Measurements from ENCODE around the gene ZCCHC7.
"Not testable (repeated sequence)": the region's sequence is repeated elsewhere in the genome, so short reads cannot be mapped to it uniquely, and the experiment has no call there.

Gene ZCCHC7

DNA sequence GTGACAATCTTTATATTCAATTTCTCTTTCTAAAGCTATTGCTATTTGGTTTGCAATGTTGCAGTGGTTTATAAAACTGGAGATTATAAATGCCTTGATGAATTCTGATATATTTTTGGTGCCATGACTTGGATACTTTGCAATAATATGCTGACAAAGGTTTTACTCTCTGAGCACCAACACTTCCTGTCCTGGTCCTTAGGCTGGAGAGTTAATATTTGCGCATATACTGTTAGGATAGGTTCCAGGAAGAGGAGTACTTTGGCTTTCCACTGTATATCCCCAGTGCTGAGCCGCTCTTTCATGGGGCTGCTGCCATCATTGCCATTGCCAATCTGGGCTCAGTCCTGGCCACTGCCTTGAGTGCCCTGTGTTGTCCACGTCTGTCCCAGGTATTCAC is 139.6 kb downstream of the ZCCHC7 start:
- DNase-seq = no peak

DNA sequence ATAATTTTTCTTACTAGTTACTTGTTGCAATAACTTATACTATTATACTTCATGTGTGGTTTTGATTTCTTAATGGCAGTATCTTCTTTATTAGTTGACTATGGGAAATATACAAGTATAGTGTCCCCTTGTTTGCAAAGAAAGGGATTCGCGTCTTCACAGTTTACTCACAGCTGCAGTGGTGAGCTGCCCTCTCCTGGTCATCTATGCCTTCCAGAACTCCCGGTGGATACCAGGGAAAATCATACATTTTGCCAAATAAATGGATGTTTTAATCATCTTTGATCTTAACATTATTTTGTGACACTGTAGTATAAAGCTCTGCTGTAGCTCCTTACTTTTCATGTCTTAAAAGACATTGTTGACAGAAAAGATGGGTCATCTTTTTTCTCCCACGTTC is 142.0 kb downstream of the ZCCHC7 start:
- DNase-seq = peak in 1 of 2 experiments; percentile 6

DNA sequence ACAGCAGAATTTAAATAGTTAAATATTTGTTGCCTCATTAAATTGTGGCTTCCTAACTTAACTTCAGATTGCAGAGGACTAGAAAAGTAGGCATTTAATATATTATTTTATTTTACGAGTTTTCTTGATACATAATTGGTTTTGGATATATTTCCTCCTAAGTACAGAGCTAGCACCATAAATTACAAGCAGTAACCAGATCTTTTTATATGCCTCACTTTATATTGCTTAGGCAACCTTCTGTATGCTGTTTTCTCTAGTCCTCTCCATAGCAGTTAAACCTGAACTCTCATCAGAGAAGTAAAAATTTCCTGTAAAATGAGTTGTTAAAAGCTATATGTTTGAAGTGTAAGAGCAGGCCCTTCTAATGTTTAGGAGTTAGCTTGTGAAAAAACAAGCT is 144.2 kb downstream of the ZCCHC7 start:
- no peak for DNase-seq

DNA sequence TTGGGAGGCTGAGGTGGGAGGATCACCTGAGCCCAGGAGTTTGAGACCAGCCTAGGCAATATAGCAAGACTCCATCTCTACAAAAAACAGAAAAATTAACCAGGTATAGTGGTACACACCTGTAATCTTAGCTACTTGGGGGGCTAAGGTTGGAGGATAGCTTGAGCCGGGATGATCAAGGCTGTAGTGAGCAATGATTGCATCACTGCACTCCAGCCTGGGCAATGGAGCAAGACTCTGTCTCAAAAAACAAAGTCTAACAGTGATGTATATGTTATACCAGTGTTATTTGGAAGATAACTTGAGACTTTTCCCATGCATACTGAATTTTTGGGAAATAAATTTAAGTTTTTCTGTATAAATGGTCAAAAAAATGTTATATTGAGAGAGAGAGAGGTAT is 146.3 kb downstream of the ZCCHC7 start:
- DNase-seq = no peak

DNA sequence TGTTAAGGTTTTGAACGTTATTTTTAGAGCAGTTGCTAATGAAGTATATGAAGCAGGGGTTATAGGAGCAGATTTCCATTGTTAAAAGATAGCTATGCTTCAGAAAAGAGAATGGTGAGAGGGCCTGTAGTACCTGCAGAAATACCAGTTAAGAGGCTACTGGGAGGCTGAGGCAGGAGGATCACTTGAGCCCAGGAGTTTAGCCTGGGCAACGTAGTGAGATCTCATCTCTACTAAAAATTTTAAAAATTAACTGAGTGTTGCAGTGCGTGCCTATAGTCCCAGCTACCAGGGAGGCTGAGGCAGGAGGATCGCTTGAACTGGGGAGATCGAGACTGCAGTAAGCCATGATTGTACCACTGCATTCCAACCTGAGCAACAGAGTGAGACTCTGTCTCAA is 148.8 kb downstream of the ZCCHC7 start:
- no peak for DNase-seq

DNA sequence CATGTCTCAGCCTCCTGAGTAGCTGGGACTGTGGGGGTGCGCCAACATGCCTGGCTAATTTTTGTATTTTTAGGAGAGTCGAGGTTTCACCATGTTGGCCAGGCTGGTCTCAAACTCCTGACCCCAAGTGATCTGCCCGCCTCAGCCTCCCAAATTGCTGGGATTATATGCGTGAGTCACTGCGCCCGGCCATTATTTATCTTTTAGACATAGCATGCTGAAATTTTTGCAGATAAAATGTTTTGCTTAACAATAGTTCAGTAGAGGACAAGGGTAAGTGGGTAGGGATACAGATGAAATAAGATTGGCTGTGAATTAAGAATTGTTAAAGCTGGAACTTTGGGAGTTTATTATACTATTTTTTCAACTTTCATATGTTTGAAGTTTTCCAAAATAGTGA is 151.3 kb downstream of the ZCCHC7 start:
- DNase-seq = no peak

DNA sequence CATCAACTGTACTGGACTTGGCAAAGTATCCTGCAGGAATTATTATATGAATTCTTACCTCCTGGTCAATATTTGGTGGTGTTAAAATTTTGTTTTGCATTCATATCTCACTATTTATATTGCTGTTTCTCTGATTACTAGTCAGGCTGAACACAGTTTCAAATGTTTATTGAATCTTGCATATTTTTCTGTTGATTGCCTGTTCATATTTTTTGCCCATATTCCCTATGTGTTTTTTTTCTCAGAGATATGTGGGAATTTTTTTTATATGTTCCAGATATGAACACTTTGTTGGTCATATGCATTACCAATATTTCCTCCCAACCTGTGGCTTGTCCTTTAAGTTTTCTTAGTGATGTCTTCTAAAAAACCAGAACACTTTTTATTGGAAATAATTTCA is 153.2 kb downstream of the ZCCHC7 start:
- no peak for DNase-seq

DNA sequence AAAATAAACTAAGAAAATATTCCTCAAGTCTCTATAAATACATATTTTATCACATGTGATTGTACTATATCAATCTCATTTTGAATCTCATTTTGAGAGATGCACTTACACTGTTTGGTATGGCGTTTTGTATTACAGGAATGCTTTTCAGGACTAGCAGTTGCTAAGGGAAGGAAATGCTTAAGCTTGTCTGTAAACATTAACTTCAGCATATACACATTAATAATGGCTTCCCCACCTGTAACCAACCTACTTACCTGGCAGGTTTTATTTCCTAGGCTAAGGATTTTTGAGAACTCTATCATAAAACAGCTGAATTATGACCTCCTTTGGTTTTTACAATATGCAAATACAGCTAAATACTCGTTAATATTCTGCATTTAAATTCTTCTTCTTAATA is 161.2 kb downstream of the ZCCHC7 start:
- no peak for DNase-seq

DNA sequence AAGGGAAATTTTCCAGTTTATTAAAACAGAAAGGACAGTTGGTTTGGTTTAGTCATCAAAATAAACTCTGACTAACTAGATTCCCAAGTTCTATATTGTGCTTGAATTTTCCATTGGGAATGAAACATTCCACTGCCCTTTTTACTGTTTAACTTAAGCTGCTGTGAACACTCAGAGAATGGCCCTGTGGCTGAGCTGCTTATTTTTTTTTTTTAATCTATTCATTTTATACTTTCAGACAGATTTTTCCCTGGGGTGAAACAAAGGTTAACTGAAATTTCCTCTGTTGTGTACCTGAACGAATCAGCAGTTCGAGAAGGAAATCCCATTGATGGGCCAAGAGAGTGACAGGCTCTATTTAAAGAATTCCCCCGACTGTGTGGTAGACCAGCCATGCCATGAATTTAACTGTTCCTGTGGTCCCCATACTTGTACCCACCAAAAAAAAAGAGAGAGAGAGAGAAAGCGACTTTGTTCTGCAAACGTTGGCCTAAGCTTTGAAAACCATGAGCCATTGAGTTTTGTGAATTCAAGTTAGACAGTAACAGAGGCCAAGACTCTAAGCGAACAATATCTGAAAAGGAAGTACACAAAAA is 163.5 kb downstream of the ZCCHC7 start:
- no peak for DNase-seq

DNA sequence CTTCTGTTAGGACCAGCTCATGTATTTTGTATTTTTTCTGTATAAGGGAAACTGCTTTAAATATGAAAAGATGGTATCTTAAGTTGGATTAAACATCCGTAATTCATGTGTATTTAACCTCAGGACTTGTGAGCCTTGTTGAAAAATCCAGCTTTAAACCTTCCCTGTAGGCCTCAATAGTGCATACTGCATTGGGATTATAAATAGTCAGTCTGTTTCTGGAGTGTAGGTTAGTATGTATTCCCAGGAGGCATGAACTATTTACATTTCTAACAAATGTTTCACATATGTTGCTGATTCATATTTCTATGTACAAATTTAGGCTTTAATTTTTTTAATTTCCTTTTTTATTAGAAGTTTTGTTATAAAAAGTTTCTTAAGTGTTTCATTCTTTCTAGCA is 164.3 kb downstream of the ZCCHC7 start:
- DNase-seq = no peak

DNA sequence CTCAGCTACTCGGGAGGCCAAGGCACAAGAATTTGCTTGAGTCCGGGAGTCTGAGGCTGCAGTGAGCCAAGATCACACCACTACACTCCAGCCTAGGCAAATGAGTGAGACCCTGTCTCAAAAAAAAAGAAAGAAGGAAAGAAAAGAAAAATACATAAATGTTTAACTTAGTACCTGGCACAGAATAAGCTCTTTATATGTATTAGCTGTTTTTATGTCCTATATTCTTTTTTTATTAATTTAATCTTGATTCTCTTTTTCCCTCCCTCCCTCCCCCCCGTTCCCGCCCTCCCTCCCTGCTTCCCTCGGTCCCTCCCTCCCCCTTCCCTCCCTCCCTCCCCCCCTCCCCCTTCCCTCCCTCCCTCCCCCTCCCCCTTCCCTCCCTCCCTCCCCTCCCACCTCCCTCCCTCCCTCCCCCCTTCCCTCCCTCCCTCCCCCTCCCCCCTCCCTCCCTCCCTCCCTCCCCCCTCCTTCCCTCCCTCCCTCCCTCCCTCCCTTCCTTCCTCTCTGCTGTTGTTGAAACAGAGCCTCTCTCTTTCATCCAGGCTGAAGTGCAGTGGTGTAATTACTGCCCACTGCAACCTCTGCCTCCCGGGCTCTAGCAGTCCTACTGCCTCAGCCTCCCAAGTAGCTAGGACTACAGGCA is 166.3 kb downstream of the ZCCHC7 start:
- DNase-seq = no peak

DNA sequence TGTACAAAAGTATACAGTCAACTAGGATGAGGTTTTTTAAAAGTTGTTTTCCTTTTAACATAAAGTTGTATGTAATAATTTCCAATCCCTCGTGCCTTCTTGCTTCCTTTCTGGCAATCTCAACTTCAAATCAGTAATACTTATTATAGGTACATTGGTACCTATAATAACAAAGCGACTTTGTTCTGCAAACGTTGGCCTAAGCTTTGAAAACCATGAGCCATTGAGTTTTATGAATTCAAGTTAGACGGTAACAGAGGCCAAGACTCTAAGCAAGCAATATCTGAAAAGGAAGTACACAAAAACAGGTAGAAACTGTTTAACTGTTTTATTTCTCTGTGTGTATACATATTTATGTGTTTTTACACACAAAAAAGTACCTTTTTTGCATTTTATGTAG is 166.9 kb downstream of the ZCCHC7 start:
- no peak for DNase-seq

DNA sequence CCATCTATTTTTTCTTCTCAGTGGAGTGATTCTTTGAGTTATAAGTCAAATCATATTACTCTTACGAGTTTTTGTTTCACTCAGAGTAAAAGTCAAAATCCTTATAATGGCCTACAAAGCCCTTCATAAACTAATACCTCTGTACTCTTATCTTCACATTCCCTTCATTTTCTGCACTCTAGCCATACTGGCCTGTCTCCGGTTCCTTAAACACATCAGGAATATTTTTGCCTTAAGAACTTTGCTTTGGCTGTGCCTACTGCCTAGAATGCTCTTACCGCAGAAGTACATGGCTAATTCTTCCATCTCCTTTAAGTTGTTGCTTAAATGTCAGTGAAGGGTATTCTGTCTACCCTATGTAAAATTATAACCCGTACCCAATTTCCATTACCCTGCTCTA is 169.3 kb downstream of the ZCCHC7 start:
- no peak for DNase-seq

DNA sequence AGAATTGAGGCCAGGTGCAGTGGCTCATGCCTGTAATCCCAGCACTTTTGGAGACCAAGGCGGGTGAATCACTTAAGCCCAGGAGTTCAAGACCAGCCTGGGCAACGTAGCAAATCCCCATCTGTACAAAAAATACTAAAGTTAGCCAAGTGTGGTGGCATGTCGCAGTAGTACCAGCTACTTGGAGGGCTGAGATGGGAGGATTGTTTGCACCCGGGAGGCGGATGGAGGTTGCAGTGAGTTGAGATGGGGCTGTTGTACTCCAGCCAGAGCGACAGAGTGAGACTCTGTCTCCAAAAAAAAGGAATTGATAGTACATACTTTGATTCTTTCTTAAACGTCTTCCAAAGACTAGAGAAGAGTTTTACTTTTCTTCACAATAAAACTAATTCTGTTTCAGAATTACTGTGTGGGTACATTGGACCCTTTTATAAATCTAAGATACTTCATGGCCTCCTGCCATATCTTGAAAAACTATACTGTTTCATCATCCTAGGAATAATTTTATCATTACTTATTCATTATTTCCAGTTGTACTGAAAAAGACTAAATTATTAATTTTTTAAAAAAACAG is 170.1 kb downstream of the ZCCHC7 start:
- DNase-seq = no peak

DNA sequence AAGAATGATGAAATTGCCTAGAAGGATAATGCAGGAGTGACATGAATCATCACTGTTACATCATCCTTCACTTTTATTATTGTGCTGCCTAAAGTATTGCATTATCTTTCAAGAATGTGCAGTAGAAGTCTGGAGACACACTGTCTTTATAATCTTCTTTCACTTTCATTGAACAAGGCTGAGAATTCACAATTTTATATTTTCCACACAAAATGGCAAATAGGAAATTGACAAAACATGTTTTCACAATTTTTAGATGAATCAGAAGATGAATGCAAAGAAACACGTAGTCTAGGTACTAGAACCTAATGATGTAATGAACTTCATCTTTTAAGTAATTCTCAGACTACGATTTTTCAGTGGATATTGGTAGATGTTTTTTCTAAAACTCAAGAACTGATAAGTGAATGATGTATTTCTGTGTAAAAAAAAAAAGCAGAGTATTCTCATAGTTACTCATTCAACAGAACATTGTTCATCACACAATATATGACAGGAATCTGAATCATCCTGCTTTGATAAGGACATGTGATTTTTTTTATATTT is 170.6 kb downstream of the ZCCHC7 start:
- peak in 1 of 2 experiments; percentile 5 for DNase-seq

DNA sequence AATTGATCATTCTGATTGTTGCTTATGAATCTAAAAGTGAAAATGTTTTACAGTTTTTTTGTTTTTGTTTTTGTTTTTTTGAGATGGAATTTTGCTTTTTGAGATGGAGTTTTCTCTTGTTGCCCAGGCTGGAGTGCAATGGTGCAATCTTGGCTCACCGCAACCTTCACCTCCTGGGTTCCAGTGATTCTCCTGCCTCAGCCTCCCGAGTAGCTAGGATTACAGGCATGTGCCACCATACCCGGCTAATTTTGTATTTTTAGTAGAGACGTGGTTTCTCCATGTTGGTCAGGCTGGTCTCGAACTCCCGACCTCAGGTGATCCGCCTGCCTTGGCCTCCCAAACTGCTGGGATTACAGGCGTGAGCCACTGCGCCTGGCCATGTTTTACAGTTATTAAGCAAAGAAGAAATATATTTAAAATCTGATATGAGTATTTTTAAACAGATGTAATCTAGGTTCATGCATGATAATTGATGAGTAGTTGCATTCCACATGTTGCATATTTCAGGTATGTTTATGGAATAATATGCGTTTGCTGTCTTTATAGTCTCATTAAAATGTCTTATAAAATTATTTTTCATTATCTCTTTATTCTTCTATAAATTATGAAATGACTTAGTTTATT is 171.4 kb downstream of the ZCCHC7 start:
- not testable (repeated sequence) for DNase-seq

DNA sequence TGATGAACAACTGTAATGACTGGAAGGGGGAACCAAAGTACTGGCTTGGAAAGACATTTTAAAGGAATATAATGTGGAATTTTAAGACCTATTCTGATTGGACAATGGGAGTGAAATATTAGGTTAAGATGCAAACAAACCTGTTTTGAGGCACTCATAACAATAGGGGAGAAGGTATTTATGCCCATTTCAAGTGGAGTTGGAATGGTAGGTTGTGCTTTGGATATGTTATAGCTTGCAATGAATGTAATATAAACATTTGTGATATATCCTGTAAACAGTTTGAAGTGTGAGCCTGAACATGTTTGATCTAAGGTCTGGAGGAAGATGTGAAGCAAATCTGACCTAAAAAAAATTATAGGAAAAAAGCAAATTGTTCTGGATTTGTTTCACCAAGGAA is 172.5 kb downstream of the ZCCHC7 start:
- DNase-seq = no peak

DNA sequence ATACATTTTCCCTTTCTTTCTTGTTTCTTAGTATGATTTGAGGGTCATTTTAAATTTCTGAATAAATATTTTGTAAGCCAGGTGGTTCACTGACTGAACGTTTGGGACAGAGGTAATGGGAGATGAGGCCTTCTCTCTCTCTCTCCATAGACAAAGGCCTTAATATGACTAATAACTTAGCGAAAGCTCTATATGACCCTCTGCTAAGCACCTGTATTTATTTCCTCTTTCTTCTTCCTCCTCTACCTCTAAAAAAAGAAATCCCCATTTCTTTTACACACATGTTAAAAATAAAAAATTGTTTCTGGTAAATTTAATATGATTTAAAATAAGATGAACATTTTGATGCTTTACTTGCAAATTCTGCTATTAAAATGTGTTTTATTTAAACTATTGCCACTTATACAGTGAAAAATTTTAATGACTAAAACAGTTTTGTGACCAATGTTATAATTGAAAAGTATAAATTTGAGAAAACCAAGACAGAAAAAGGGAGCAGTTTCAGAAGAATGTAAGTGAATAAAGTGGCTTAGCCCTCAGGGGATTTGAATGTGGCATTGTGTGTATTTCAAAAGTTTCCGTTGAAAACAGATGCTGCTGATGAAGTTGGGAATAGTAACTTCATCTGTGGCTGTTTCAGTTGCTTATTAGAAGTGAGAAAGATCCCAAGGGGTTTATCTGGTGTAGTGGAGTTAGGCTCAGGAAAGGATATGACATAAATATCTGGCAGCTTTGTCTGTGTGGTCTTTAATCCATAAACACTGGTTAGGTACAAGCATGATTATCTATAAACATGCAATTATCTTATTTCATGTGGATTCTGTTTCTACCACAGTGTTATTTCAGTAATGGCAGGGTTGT is 173.5 kb downstream of the ZCCHC7 start:
- DNase-seq = no peak

DNA sequence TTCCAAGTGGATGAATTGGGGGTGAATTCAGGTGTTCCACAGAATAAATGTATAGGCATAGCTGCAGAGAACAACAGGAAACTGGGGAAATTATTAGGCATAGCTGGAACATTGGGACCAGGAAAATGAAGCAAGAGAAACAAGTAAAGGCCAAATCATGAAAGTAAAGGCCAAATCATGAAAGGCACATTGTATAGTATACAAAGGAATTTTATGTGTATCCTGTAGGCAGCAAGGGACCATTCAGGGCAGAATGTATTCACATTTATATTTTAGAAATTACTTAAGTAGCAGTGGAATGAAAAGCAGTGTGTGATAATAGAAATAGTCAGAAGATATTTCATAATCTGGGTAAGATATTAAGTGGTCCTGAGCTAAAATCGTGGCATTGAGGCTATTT is 174.8 kb downstream of the ZCCHC7 start:
- no peak for DNase-seq

DNA sequence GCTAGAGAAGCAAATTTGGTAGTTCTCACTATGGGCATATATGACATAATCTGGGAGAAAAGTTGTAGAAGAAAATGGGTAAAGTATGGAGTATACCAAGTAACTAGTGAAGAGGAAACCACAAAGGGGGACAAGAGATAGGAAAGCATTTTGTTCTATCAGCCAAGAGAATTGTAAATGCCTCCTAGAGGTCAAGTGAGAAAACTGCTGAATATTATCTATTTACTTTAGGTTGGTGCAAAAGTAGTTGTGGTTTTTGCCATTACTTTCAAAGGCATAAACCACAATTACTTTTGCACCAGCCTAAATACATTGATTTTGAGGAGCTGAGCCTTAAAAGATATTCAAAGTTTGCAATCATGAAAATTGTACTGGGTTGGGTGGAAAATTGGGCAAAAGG is 175.4 kb downstream of the ZCCHC7 start:
- DNase-seq = peak; percentile 71 to 83

DNA sequence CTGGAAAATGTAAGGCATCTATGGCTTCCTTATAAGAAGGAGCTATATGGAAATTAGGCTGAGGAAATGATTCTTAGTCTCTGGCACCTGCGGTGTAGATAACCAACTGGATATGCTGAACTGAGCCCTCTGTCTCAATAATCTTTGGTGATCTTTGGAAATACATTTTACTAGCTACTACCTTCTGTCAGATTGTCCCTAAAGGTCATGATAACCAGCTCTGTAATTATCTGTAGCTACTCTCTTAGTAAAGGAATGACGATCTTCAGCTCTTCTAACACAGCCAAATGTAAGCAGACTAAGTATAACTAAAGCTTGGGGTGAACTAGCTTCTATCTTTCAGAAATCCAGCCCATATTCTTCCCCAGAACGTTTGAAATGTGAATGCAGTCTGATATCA is 177.2 kb downstream of the ZCCHC7 start:
- no peak for DNase-seq

DNA sequence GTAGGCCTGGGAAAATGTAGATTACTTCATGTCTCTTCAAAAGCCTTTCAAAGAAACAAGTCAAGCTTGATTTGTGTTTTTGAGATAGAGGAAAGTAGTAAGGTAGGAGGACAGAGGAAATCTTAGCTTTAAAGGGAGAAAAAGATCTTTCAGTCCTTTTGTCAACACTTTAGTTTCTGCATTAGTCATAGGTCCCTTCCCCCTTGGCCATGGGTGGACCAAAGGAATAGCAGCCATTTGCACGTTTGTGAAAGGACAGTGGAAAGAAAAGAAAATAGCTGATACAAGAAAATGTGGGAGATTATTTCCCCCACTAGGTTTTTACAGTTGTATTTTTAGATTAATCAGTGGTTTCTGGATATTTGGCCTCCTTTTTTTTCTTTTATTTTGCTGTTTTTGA is 180.2 kb downstream of the ZCCHC7 start:
- no peak for DNase-seq

All from Kasumi-1 (cell line).